HUES6 (cell line): ENCODE measurements around the gene ORC2.
"Not testable (repeated sequence)": the region's sequence is repeated elsewhere in the genome, so short reads cannot be mapped to it uniquely, and the experiment has no call there.

Experiments used
- H3K27ac ChIP-seq: 2 replicates; pipeline ENCODE4 v1.7.0; 2013; ENCODE audit warnings: low read depth, mild to moderate bottlenecking, low read length, inconsistent platforms
- H3K27me3 ChIP-seq: 2 replicates; pipeline ENCODE4 v1.6.1; 2013; ENCODE audit warnings: low read length; ENCODE audit not compliant: control insufficient read depth, insufficient read depth
- H3K36me3 ChIP-seq: 2 replicates; pipeline ENCODE4 v1.6.1; 2013; ENCODE audit warnings: low read length; ENCODE audit not compliant: control insufficient read depth, insufficient read depth
- H3K4me1 ChIP-seq: 2 replicates; pipeline ENCODE4 v1.6.1; 2013; ENCODE audit warnings: low read length; ENCODE audit not compliant: control insufficient read depth, insufficient read depth
- H3K4me3 ChIP-seq: 2 replicates; pipeline ENCODE4 v1.5.1; 2013; ENCODE audit warnings: low read depth, low read length
- H3K9ac ChIP-seq: one replicate; pipeline ENCODE4 v1.6.1; 2013; ENCODE audit warnings: mild to moderate bottlenecking, low read length
- H3K9me3 ChIP-seq: 2 replicates; pipeline ENCODE4 v1.6.1; 2013; ENCODE audit warnings: low read depth, low read length; ENCODE audit not compliant: control insufficient read depth, insufficient read depth

ORC2 gene

GRCh38 chr2:200963124-200963917, at the start of gene ORC2:
TSS of gene ORC2 (minus strand) at chr2:200963660. CDS start at chr2:200958123, 5,537 bp downstream.
- Histone ChIP-seq H3K36me3 (peaks cover 20% of the 10 kb centered on the region), H3K9me3 (no peaks in the 10 kb centered on the region), H3K4me1 (peaks cover 24% of the 10 kb centered on the region), H3K4me3 (peak within 1 kb of the TSS; percentile 88), H3K27ac (peak within 1 kb of the TSS; percentile 87), H3K27me3 (no peaks in the 10 kb centered on the region), H3K9ac (peak within 1 kb of the TSS; percentile 97)

GRCh38 chr2:201008296-201008829, 44.9 kb upstream of the ORC2 start:
- Histone ChIP-seq H3K27ac (no peak overlapping the region), H3K9ac (no peak overlapping the region), H3K36me3 (peaks cover 3% of the 10 kb centered on the region; the same call in 1 of the 2 replicates), H3K9me3 (no peaks in the 10 kb centered on the region), H3K4me1 (no peaks in the 10 kb centered on the region), H3K27me3 (no peaks in the 10 kb centered on the region), H3K4me3 (no peak overlapping the region)

- H3K9me3 ChIP-seq = no peaks in the 10 kb centered on the region
- peaks cover 3% of the 10 kb centered on the region; the same call in 1 of the 2 replicates for H3K36me3 ChIP-seq
- no peaks in the 10 kb centered on the region for H3K4me1 ChIP-seq
- H3K4me3 ChIP-seq = no peak overlapping the region
- no peak overlapping the region for H3K9ac ChIP-seq
- no peaks in the 10 kb centered on the region for H3K27me3 ChIP-seq
- H3K27ac ChIP-seq = no peak overlapping the region
These were observed 44.1 kb upstream of the ORC2 start for GRCh38 chr2:201007584-201007998.

GRCh38 chr2:201006704-201007103, 43.2 kb upstream of the ORC2 start:
- Histone ChIP-seq H3K27ac (no peak overlapping the region), H3K4me3 (no peak overlapping the region), H3K9ac (no peak overlapping the region), H3K4me1 (no peaks in the 10 kb centered on the region), H3K9me3 (no peaks in the 10 kb centered on the region), H3K36me3 (peaks cover 3% of the 10 kb centered on the region; the same call in 1 of the 2 replicates), H3K27me3 (no peaks in the 10 kb centered on the region)

GRCh38 chr2:201004370-201004769, 40.9 kb upstream of the ORC2 start:
- Histone ChIP-seq H3K4me1 (no peaks in the 10 kb centered on the region), H3K27me3 (no peaks in the 10 kb centered on the region), H3K27ac (no peak overlapping the region), H3K9ac (no peak overlapping the region), H3K4me3 (no peak overlapping the region), H3K9me3 (no peaks in the 10 kb centered on the region), H3K36me3 (peaks cover 3% of the 10 kb centered on the region; the same call in 1 of the 2 replicates)

- Histone ChIP-seq H3K27ac (no peak overlapping the region), H3K9ac (no peak overlapping the region)
These were observed 29.6 kb upstream of the ORC2 start for GRCh38 chr2:200993097-200993496.

GRCh38 chr2:200987137-200987536, 23.7 kb upstream of the ORC2 start:
- peaks cover 4% of the 10 kb centered on the region; the same call in 1 of the 2 replicates for H3K36me3 ChIP-seq
- no peak overlapping the region for H3K9ac ChIP-seq
- no peaks in the 10 kb centered on the region for H3K9me3 ChIP-seq
- no peak overlapping the region for H3K27ac ChIP-seq
- peaks cover 6% of the 10 kb centered on the region; the same call in 1 of the 2 replicates for H3K4me1 ChIP-seq
- H3K27me3 ChIP-seq = no peaks in the 10 kb centered on the region
- no peak overlapping the region for H3K4me3 ChIP-seq

More at GRCh38 chr2:200993097-200993496, 29.6 kb upstream of the ORC2 start:
- Histone ChIP-seq H3K9me3 (no peaks in the 10 kb centered on the region), H3K27me3 (no peaks in the 10 kb centered on the region), H3K4me3 (no peak overlapping the region), H3K36me3 (peaks cover 9% of the 10 kb centered on the region; the same call in 1 of the 2 replicates), H3K4me1 (no peaks in the 10 kb centered on the region)

- peaks cover 6% of the 10 kb centered on the region; the same call in 1 of the 2 replicates for H3K4me1 ChIP-seq
- H3K9me3 ChIP-seq = no peaks in the 10 kb centered on the region
- H3K27ac ChIP-seq = no peak overlapping the region
- H3K27me3 ChIP-seq = no peaks in the 10 kb centered on the region
- H3K4me3 ChIP-seq = no peak overlapping the region
- H3K9ac ChIP-seq = no peak overlapping the region
- peaks cover 9% of the 10 kb centered on the region for H3K36me3 ChIP-seq
These were observed 22.3 kb upstream of the ORC2 start for GRCh38 chr2:200985799-200986198.

GRCh38 chr2:200976710-200977109, 13.2 kb upstream of the ORC2 start:
- no peaks in the 10 kb centered on the region for H3K9me3 ChIP-seq
- no peaks in the 10 kb centered on the region for H3K4me1 ChIP-seq
- H3K9ac ChIP-seq = no peak overlapping the region
- no peak overlapping the region for H3K4me3 ChIP-seq
- H3K27me3 ChIP-seq = no peaks in the 10 kb centered on the region
- peaks cover 10% of the 10 kb centered on the region for H3K36me3 ChIP-seq
- no peak overlapping the region for H3K27ac ChIP-seq

- Histone ChIP-seq H3K9me3 (no peaks in the 10 kb centered on the region), H3K9ac (no peak overlapping the region), H3K36me3 (0 out of 2 replicates have a peak, but pooled peaks cover 3% of the 10 kb centered on the region), H3K4me3 (no peak overlapping the region), H3K4me1 (no peaks in the 10 kb centered on the region), H3K27me3 (no peaks in the 10 kb centered on the region), H3K27ac (no peak overlapping the region)
These were observed 12.2 kb upstream of the ORC2 start for GRCh38 chr2:200975672-200976071.

GRCh38 chr2:200970057-200970456, 6.6 kb upstream of the ORC2 start:
- H3K4me3 ChIP-seq, H3K9me3 ChIP-seq, H3K36me3 ChIP-seq, H3K27ac ChIP-seq, H3K4me1 ChIP-seq, H3K27me3 ChIP-seq, H3K9ac ChIP-seq: not testable (repeated sequence)
